Adrenal gland (tissue), 12 donors: ENCODE results near the gene IDH3G. TPM values are rescaled to one million over a fixed set of nuclear protein-coding genes. Genes with fewer than 3 reads are reported as not detected.
A peak's percentile ranks its signal among the peaks of the same experiment; 100 is the strongest.

Experiments used
- DNase-seq, 7 donors: peaks; one replicate each; pipeline ENCODE4 v3.0.0-alpha.2; 2019 to 2020
- H3K27ac ChIP-seq, 5 donors: fragments of 200-600 bp; sonication (generic) in 4 of 5; 1 replicate in 3 of 5; 2 replicates in 2 of 5; pipeline versions ENCODE4 v1.5.1 to v1.8.0; 2016 to 2020; ENCODE audit warnings: mild to moderate bottlenecking in 1 of 5
- H3K27me3 ChIP-seq: fragments of 200-600 bp; 2 replicates; pipeline ENCODE4 v1.8.0; 2021
- H3K36me3 ChIP-seq, 2 donors: fragments of 200-600 bp; replicated peaks in 1 of 2; 1 replicate in 1 of 2; 2 replicates in 1 of 2; pipeline versions ENCODE4 v1.5.1 to v1.8.0; 2018 to 2022
- H3K4me1 ChIP-seq, 2 donors: fragments of 200-600 bp; replicated peaks in 1 of 2; 1 replicate in 1 of 2; 2 replicates in 1 of 2; pipeline versions ENCODE4 v1.5.1 to v1.8.0; 2018 to 2021
- H3K4me3 ChIP-seq, 4 donors: fragments of 200-600 bp; sonication (generic) in 3 of 4; one replicate each; pipeline ENCODE4 v1.5.1; 2016 to 2018
- H3K9me3 ChIP-seq, 3 donors: fragments of 200-600 bp; sonication (generic) in 1 of 3; replicated peaks in 1 of 3; 1 replicate in 2 of 3; 2 replicates in 1 of 3; pipeline versions ENCODE4 v1.5.1 to v1.8.0; 2016 to 2021
- POLR2A ChIP-seq, 2 donors: fragments of 450-650 bp; IDR thresholded peaks; one replicate each; pipeline ENCODE4 v1.6.1; 2017; ENCODE audit warnings: antibody characterized with exemption in 2 of 2, mild to moderate bottlenecking in 2 of 2, moderate library complexity in 1 of 2
- WGBS, 4 donors: extraction: QIAGEN DNeasy Blood & Tissue Kit in 2 of 4; methylation state at CpG; one replicate each; pipeline versions ENCODE4 v1.1.5 to v1.1.7; 2013 to 2017; 5-methylcytosine and 5-hydroxymethylcytosine counted together
- intact Hi-C, 2 donors: fragments of 100-400 bp; cut with DNase I; formaldehyde crosslinking; loops; one replicate each; pipeline versions ENCODE4 v1.14.1 to v1.15.0; 2022 to 2023
- polyA plus RNA-seq, 3 donors: library from polyadenylated mRNA; stranded (reverse); fragments of 200-250 nt in 2 of 3; fragments of 350-450 nt in 1 of 3; fragmentation: Illumina TruSeq in 1 of 3; extraction: RNeasy Lipid Tissue Mini Kit (QIAGEN cat#74804) in 1 of 3; gene quantifications; one replicate each; pipeline ENCODE4 v1.2.3, GENCODE V29; 2013 to 2014
- total RNA-seq, 9 donors: library from RNA; depleted of rRNA in 4 of 9; stranded (reverse); fragments of >200 nt in 4 of 9; fragments of 120-200 nt in 1 of 9; fragmentation: NEBNext Ultra II Directional in 1 of 9; extraction: Animal tissue kit (Norgen Biotek cat#: 25700) in 1 of 9; gene quantifications; one replicate each; pipeline versions ENCODE4 v1.1.0 to v1.2.4, GENCODE V29; 2013 to 2023
- TF ChIP-seq, protein P1 (sequence below), 6 experiments: fragments of 450-650 bp in 4 of 6; fragments of 200-600 bp in 2 of 6; sonication (generic) in 1 of 6; IDR thresholded peaks; 1 replicate in 5 of 6; 2 replicates in 1 of 6; pipeline versions ENCODE4 v1.5.1 to v1.8.0; 2016 to 2021; ENCODE audit warnings: antibody characterized with exemption in 6 of 6, mild to moderate bottlenecking in 2 of 6, moderate library complexity in 1 of 6
- donor health status: healthy with polysubstance abuse.
- donor health status: Bipolar disorder and iron deficiency.
- donor health status: DM: yes; HTN: yes; CAD: no.
- donor health status: DM: no; HTN: no; CAD: no.
- donor health status: DM: no; HTN: no; CAD: no.
- donor health status: DM: yes; HTN: yes; CAD: no.

The IDH3G gene
- total and polyA plus RNA-seq, 12 donors, result 68.4 to 144 (median 85.2) TPM

DNA sequence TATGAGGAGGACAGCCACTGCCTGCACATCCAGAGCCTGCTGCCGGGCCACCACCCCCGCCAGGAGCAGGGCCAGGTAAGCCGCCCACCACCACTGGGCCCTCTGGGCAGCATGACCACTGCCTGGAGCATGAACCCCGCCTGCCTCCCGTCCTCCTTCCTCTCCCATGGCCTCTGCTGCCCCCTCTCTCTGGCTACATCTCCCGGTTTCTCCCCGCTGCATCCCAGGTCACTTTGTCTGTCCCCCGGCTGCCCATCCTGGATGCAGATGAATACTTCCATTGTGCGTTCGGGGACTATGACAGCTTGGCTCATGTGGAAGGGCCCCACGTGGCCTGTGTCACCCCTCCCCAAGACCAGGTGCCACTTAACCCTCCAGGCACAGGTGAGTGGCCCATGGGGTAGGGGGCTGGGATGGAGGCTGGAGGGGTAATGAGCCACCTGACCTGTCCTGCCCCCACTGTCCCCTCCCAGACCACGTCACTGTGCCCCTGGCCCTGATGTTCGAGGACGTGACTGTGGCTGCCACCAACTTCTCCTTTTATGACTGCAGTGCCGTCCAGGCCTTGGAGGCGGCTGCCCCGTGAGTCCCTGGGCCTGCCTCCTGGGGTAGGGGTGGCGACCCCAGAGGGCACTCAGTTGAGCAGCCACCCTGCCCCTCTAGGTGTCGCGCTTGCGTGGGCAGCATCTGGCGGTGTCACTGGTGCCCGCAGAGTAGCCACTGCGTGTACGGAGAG, 24.1 kb downstream of the IDH3G start:
- DNase-seq, result peak in 2 of 7 donors; percentile 7 to 10
- Histone ChIP-seq H3K36me3 (peaks cover 0 to 13% of the 10 kb centered on the region in 2 donors), H3K27ac (no peak overlapping the region), H3K4me3 (no peak overlapping the region), H3K27me3 (no peaks in the 10 kb centered on the region), H3K4me1 (peaks cover 0 to 9% of the 10 kb centered on the region in 2 donors), H3K9me3 (no peaks in the 10 kb centered on the region)
- TF ChIP-seq, protein P1, sequence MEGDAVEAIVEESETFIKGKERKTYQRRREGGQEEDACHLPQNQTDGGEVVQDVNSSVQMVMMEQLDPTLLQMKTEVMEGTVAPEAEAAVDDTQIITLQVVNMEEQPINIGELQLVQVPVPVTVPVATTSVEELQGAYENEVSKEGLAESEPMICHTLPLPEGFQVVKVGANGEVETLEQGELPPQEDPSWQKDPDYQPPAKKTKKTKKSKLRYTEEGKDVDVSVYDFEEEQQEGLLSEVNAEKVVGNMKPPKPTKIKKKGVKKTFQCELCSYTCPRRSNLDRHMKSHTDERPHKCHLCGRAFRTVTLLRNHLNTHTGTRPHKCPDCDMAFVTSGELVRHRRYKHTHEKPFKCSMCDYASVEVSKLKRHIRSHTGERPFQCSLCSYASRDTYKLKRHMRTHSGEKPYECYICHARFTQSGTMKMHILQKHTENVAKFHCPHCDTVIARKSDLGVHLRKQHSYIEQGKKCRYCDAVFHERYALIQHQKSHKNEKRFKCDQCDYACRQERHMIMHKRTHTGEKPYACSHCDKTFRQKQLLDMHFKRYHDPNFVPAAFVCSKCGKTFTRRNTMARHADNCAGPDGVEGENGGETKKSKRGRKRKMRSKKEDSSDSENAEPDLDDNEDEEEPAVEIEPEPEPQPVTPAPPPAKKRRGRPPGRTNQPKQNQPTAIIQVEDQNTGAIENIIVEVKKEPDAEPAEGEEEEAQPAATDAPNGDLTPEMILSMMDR (IDR thresholded peaks at IDR 0.05), result no peak
- TF ChIP-seq POLR2A (IDR thresholded peaks at IDR 0.05), result no peak
- WGBS, 4 donors, result 81 to 97% (median 83%) methylated on average over 5 to 25 of the region's 25 CpGs
- intact Hi-C loops, result loop anchor here in 1 of 2 donors (5.0 kb wide), 1 partner anchor 187 kb away; no protein-coding TSS in a partner anchor

DNA sequence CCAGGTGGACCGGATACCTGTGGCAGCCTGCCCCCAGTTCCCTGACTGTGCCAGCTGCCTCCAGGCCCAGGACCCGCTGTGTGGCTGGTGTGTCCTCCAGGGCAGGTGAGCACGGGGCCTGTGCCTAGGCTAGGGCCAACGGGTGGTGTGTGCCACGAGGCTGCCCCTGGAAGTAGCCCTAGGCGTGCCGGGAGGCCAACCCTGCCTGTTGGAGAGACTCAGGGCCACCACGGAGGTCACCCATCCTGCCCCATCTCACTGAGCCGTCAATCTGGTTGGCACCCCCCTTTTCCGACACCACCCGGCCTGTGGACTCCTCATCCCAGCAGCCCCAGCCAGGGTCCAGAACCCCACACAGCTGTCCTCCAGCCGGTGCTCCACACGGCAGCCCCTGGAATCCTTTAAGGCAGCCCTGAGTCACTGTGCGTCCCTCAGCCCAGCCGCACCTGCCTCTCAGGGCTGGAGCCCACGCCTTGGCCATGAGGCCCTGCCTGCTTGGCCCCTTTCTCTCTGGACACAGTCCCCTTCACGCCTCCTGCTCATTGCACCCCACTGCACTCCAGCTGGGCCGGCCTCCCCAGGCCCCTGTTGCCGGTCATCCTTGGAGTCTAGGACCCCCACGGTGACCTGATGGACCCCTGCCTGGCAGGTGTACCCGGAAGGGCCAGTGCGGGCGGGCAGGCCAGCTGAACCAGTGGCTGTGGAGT, 24.9 kb downstream of the IDH3G start:
- Histone ChIP-seq H3K4me3 (no peak overlapping the region), H3K4me1 (peaks cover 0 to 16% of the 10 kb centered on the region in 2 donors), H3K36me3 (peaks cover 0 to 10% of the 10 kb centered on the region in 2 donors), H3K27me3 (no peaks in the 10 kb centered on the region), H3K27ac (no peak overlapping the region), H3K9me3 (no peaks in the 10 kb centered on the region)
- WGBS, 4 donors, result 81 to 88% (median 81%) methylated on average over 12 to 23 of the region's 23 CpGs; no CpG with 5 or more reads in 1 of the 4 donors
- intact Hi-C loops, result loop anchor here in 1 of 2 donors (5.0 kb wide), 1 partner anchor 188 kb away; no protein-coding TSS in a partner anchor
- TF ChIP-seq POLR2A (IDR thresholded peaks at IDR 0.05), result no peak
- TF ChIP-seq, protein P1 (IDR thresholded peaks at IDR 0.05), result no peak
- peak in 2 of 7 donors; percentile 8 to 13 for DNase-seq

DNA sequence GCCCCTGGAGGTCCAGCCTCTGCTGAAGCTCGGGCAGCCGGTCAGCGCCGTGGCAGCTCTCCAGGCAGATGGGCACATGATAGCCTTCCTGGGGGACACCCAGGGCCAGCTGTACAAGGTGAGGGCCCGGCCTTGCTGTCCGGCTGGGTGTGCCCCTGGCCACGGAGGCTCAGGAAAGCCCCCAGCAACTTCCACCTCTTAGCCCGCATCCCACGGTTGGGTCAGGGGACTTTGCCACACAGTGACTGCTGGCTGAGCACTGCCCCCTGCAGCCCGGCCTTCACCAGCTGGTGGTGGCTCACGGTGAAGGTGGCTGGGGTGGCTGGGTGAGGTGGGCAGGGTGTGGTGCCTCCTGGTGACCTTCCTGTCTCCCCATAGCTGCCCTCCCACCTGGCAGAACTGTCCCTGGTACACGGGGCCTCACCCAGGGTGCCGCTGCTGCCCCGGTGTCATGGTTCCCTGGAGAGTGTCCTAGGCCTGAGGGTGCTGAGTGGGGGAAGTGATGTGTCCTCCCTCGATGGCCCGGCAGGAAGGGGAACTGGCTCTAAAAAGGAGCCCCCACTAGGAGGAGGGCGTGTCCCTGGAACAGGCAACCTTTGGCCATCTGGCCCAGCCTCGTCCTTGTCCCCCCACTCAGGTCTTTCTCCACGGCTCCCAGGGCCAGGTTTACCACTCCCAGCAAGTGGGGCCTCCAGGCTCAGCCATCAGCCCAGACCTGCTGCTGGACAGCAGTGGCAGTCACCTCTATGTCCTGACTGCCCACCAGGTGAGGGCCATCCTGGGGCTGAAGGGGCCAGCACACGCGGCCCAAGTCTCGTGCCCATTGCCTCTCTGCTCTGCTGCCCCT, 25.6 kb downstream of the IDH3G start:
- H3K27ac ChIP-seq, result no peak overlapping the region
- peaks cover 0 to 18% of the 10 kb centered on the region in 2 donors for H3K4me1 ChIP-seq
- WGBS, 4 donors, result 50 to 84% (median 71%) methylated on average over 1 to 22 of the region's 22 CpGs
- TF ChIP-seq, protein P1 (IDR thresholded peaks at IDR 0.05), result no peak
- TF ChIP-seq POLR2A (IDR thresholded peaks at IDR 0.05), result no peak
- intact Hi-C loops, result loop anchor here in 1 of 2 donors (5.0 kb wide), 1 partner anchor 189 kb away; no protein-coding TSS in a partner anchor
- H3K27me3 ChIP-seq, result no peaks in the 10 kb centered on the region
- DNase-seq, result peak in 2 of 7 donors; percentile 9 to 19
- no peak overlapping the region for H3K4me3 ChIP-seq
- H3K9me3 ChIP-seq, result no peaks in the 10 kb centered on the region
- H3K36me3 ChIP-seq, result peaks cover 0 to 10% of the 10 kb centered on the region in 2 donors
